ENCODE results near the gene FLOT2.
"Not testable (repeated sequence)": the region's sequence is repeated elsewhere in the genome, so short reads cannot be mapped to it uniquely, and the experiment has no call there.

Gene FLOT2

GRCh38 chr17:28856028-28856574 lies 41.4 kb downstream of the FLOT2 start:
- Histone ChIP-seq H3K4me1 (ENCODE audit: control insufficient read depth, insufficient read depth, low read length) (no peaks in the 10 kb centered on the region), H3K36me3 (ENCODE audit: control insufficient read depth, insufficient read depth, low read length) (peaks cover 38% of the 10 kb centered on the region), H3K27me3 (ENCODE audit: control insufficient read depth, insufficient read depth, low read length) (no peaks in the 10 kb centered on the region), H3K27ac (ENCODE audit: low read depth, low read length) (no peak overlapping the region), H3K9me3 (ENCODE audit: control insufficient read depth, insufficient read depth, low read length) (no peaks in the 10 kb centered on the region), H3K4me3 (ENCODE audit: low read depth, low read length) (no peak overlapping the region; the same call in 1 of the 2 replicates), H3K9ac (ENCODE audit: low read depth, low read length) (no peak overlapping the region)

- Histone ChIP-seq H3K9ac (ENCODE audit: low read depth, low read length) (peak overlapping the region; percentile 89), H3K27ac (ENCODE audit: low read depth, low read length) (peak overlapping the region; percentile 71), H3K27me3 (ENCODE audit: control insufficient read depth, insufficient read depth, low read length) (no peaks in the 10 kb centered on the region), H3K4me1 (ENCODE audit: control insufficient read depth, insufficient read depth, low read length) (no peaks in the 10 kb centered on the region), H3K36me3 (ENCODE audit: control insufficient read depth, insufficient read depth, low read length) (peaks cover 31% of the 10 kb centered on the region), H3K4me3 (ENCODE audit: low read depth, low read length) (peak overlapping the region; percentile 99), H3K9me3 (ENCODE audit: control insufficient read depth, insufficient read depth, low read length) (no peaks in the 10 kb centered on the region)
Measured at GRCh38 chr17:28855336-28855679, 42.2 kb downstream of the FLOT2 start.

GRCh38 chr17:28854457-28855335 lies 42.8 kb downstream of the FLOT2 start, which contains the start of gene ERAL1:
Gene ERAL1, plus strand, starts transcription at chr17:28855016. Its CDS starts 19 bp downstream, at chr17:28855035.
- Histone ChIP-seq H3K27ac (ENCODE audit: low read depth, low read length) (peak within 1 kb of the TSS; percentile 71), H3K9me3 (ENCODE audit: control insufficient read depth, insufficient read depth, low read length) (no peaks in the 10 kb centered on the region), H3K4me3 (ENCODE audit: low read depth, low read length) (peak within 1 kb of the TSS; percentile 99), H3K36me3 (ENCODE audit: control insufficient read depth, insufficient read depth, low read length) (peaks cover 28% of the 10 kb centered on the region), H3K4me1 (ENCODE audit: control insufficient read depth, insufficient read depth, low read length) (no peaks in the 10 kb centered on the region), H3K9ac (ENCODE audit: low read depth, low read length) (peak within 1 kb of the TSS; percentile 89), H3K27me3 (ENCODE audit: control insufficient read depth, insufficient read depth, low read length) (no peaks in the 10 kb centered on the region)

GRCh38 chr17:28853295-28853694 lies 44.2 kb downstream of the FLOT2 start:
- Histone ChIP-seq H3K4me3 (ENCODE audit: low read depth, low read length) (no peak overlapping the region), H3K9ac (ENCODE audit: low read depth, low read length) (no peak overlapping the region), H3K27me3 (ENCODE audit: control insufficient read depth, insufficient read depth, low read length) (no peaks in the 10 kb centered on the region), H3K36me3 (ENCODE audit: control insufficient read depth, insufficient read depth, low read length) (peaks cover 16% of the 10 kb centered on the region), H3K9me3 (ENCODE audit: control insufficient read depth, insufficient read depth, low read length) (no peaks in the 10 kb centered on the region), H3K27ac (ENCODE audit: low read depth, low read length) (no peak overlapping the region), H3K4me1 (ENCODE audit: control insufficient read depth, insufficient read depth, low read length) (no peaks in the 10 kb centered on the region)

GRCh38 chr17:28849281-28849680 lies 48.3 kb downstream of the FLOT2 start:
- no peak overlapping the region for H3K4me3 ChIP-seq (ENCODE audit: low read depth, low read length)

GRCh38 chr17:28848667-28849066 lies 48.9 kb downstream of the FLOT2 start:
- not testable (repeated sequence) for H3K4me1 ChIP-seq (ENCODE audit: control insufficient read depth, insufficient read depth, low read length); H3K9ac ChIP-seq (ENCODE audit: low read depth, low read length); H3K9me3 ChIP-seq (ENCODE audit: control insufficient read depth, insufficient read depth, low read length); H3K27me3 ChIP-seq (ENCODE audit: control insufficient read depth, insufficient read depth, low read length); H3K27ac ChIP-seq (ENCODE audit: low read depth, low read length); H3K4me3 ChIP-seq (ENCODE audit: low read depth, low read length); H3K36me3 ChIP-seq (ENCODE audit: control insufficient read depth, insufficient read depth, low read length)

More at GRCh38 chr17:28849281-28849680, 48.3 kb downstream of the FLOT2 start:
- Histone ChIP-seq H3K36me3 (ENCODE audit: control insufficient read depth, insufficient read depth, low read length) (no peaks in the 10 kb centered on the region), H3K9me3 (ENCODE audit: control insufficient read depth, insufficient read depth, low read length) (no peaks in the 10 kb centered on the region), H3K27me3 (ENCODE audit: control insufficient read depth, insufficient read depth, low read length) (no peaks in the 10 kb centered on the region), H3K4me1 (ENCODE audit: control insufficient read depth, insufficient read depth, low read length) (no peaks in the 10 kb centered on the region), H3K27ac (ENCODE audit: low read depth, low read length) (no peak overlapping the region), H3K9ac (ENCODE audit: low read depth, low read length) (no peak overlapping the region)

GRCh38 chr17:28846699-28847098 lies 50.8 kb downstream of the FLOT2 start:
- not testable (repeated sequence) for H3K9ac ChIP-seq (ENCODE audit: low read depth, low read length); H3K4me1 ChIP-seq (ENCODE audit: control insufficient read depth, insufficient read depth, low read length)

GRCh38 chr17:28846231-28846630 lies 51.3 kb downstream of the FLOT2 start:
- Histone ChIP-seq H3K36me3 (ENCODE audit: control insufficient read depth, insufficient read depth, low read length) (no peaks in the 10 kb centered on the region), H3K4me1 (ENCODE audit: control insufficient read depth, insufficient read depth, low read length) (no peaks in the 10 kb centered on the region), H3K9me3 (ENCODE audit: control insufficient read depth, insufficient read depth, low read length) (no peaks in the 10 kb centered on the region), H3K27me3 (ENCODE audit: control insufficient read depth, insufficient read depth, low read length) (no peaks in the 10 kb centered on the region), H3K4me3 (ENCODE audit: low read depth, low read length) (no peak overlapping the region), H3K27ac (ENCODE audit: low read depth, low read length) (no peak overlapping the region), H3K9ac (ENCODE audit: low read depth, low read length) (no peak overlapping the region)

More at GRCh38 chr17:28846699-28847098, 50.8 kb downstream of the FLOT2 start:
- not testable (repeated sequence) for H3K4me3 ChIP-seq (ENCODE audit: low read depth, low read length); H3K36me3 ChIP-seq (ENCODE audit: control insufficient read depth, insufficient read depth, low read length); H3K9me3 ChIP-seq (ENCODE audit: control insufficient read depth, insufficient read depth, low read length); H3K27ac ChIP-seq (ENCODE audit: low read depth, low read length); H3K27me3 ChIP-seq (ENCODE audit: control insufficient read depth, insufficient read depth, low read length)

- Histone ChIP-seq H3K9ac (ENCODE audit: low read depth, low read length) (no peak overlapping the region), H3K27ac (ENCODE audit: low read depth, low read length) (no peak overlapping the region), H3K4me1 (ENCODE audit: control insufficient read depth, insufficient read depth, low read length) (no peaks in the 10 kb centered on the region)
Measured at GRCh38 chr17:28843816-28844148, 53.8 kb downstream of the FLOT2 start.

GRCh38 chr17:28842282-28843012 lies 55.1 kb downstream of the FLOT2 start, which contains the start of gene FAM222B:
Gene FAM222B, minus strand, starts transcription at chr17:28842790. Its CDS starts 76,123 bp downstream, at chr17:28766667.
- H3K36me3 ChIP-seq (ENCODE audit: control insufficient read depth, insufficient read depth, low read length): no peaks in the 10 kb centered on the region
- H3K4me1 ChIP-seq (ENCODE audit: control insufficient read depth, insufficient read depth, low read length): no peaks in the 10 kb centered on the region
- H3K27ac ChIP-seq (ENCODE audit: low read depth, low read length): peak within 1 kb of the TSS; percentile 55
- no peaks in the 10 kb centered on the region for H3K27me3 ChIP-seq (ENCODE audit: control insufficient read depth, insufficient read depth, low read length)
- H3K9ac ChIP-seq (ENCODE audit: low read depth, low read length): peak within 1 kb of the TSS; percentile 67
- H3K4me3 ChIP-seq (ENCODE audit: low read depth, low read length): peak within 1 kb of the TSS; percentile 95
- H3K9me3 ChIP-seq (ENCODE audit: control insufficient read depth, insufficient read depth, low read length): no peaks in the 10 kb centered on the region

More at GRCh38 chr17:28843816-28844148, 53.8 kb downstream of the FLOT2 start:
- Histone ChIP-seq H3K9me3 (ENCODE audit: control insufficient read depth, insufficient read depth, low read length) (no peaks in the 10 kb centered on the region), H3K27me3 (ENCODE audit: control insufficient read depth, insufficient read depth, low read length) (no peaks in the 10 kb centered on the region), H3K4me3 (ENCODE audit: low read depth, low read length) (no peak overlapping the region), H3K36me3 (ENCODE audit: control insufficient read depth, insufficient read depth, low read length) (no peaks in the 10 kb centered on the region)

- H3K27ac ChIP-seq (ENCODE audit: low read depth, low read length): peak overlapping the region; percentile 48
- H3K27me3 ChIP-seq (ENCODE audit: control insufficient read depth, insufficient read depth, low read length): no peaks in the 10 kb centered on the region
- peak overlapping the region; percentile 95 for H3K4me3 ChIP-seq (ENCODE audit: low read depth, low read length)
- H3K9me3 ChIP-seq (ENCODE audit: control insufficient read depth, insufficient read depth, low read length): no peaks in the 10 kb centered on the region
- H3K9ac ChIP-seq (ENCODE audit: low read depth, low read length): peak overlapping the region; percentile 67
- H3K36me3 ChIP-seq (ENCODE audit: control insufficient read depth, insufficient read depth, low read length): no peaks in the 10 kb centered on the region
- no peaks in the 10 kb centered on the region for H3K4me1 ChIP-seq (ENCODE audit: control insufficient read depth, insufficient read depth, low read length)
Measured at GRCh38 chr17:28841901-28842281, 55.6 kb downstream of the FLOT2 start.

Measured in HUES48 (cell line).